GM21515 (cell line): ENCODE measurements around the gene SERP2.
"Not testable (repeated sequence)": the region's sequence is repeated elsewhere in the genome, so short reads cannot be mapped to it uniquely, and the experiment has no call there.

Experiments used
- ATAC-seq: cut with Tn5 transposase; IDR thresholded peaks from one replicate; pipeline ENCODE4 v1.9.1; 2021; ENCODE audit not compliant: unreplicated experiment

SERP2 gene

GRCh38 chr13:44373601-44374347 is at the start of gene SERP2:
Gene SERP2 (plus strand): TSS chr13:44373824. CDS start chr13:44374026, 202 bp downstream.
- ATAC-seq, result no peak

GRCh38 chr13:44326961-44327360 is 46.7 kb upstream of the SERP2 start:
- no peak for ATAC-seq

- not testable (repeated sequence) for ATAC-seq
Measured at GRCh38 chr13:44329041-44329440, 44.6 kb upstream of the SERP2 start.

- no peak for ATAC-seq
Measured at GRCh38 chr13:44329909-44330545, 43.6 kb upstream of the SERP2 start.

GRCh38 chr13:44331446-44331845 is 42.2 kb upstream of the SERP2 start:
- no peak for ATAC-seq

- ATAC-seq, result no peak
Measured at GRCh38 chr13:44331912-44332851, 41.4 kb upstream of the SERP2 start.

- no peak for ATAC-seq
Measured at GRCh38 chr13:44333950-44334655, 39.5 kb upstream of the SERP2 start.

- no peak for ATAC-seq
Measured at GRCh38 chr13:44334751-44335150, 38.9 kb upstream of the SERP2 start.

- ATAC-seq, result no peak
Measured at GRCh38 chr13:44336934-44337333, 36.7 kb upstream of the SERP2 start.

- no peak for ATAC-seq
Measured at GRCh38 chr13:44337581-44337980, 36.0 kb upstream of the SERP2 start.

- no peak for ATAC-seq
Measured at GRCh38 chr13:44340508-44340907, 33.1 kb upstream of the SERP2 start.

- no peak for ATAC-seq
Measured at GRCh38 chr13:44342741-44343140, 30.9 kb upstream of the SERP2 start.

- no peak for ATAC-seq
Measured at GRCh38 chr13:44346534-44346933, 27.1 kb upstream of the SERP2 start.

GRCh38 chr13:44347301-44347700 is 26.3 kb upstream of the SERP2 start:
- ATAC-seq, result no peak

- ATAC-seq, result no peak
Measured at GRCh38 chr13:44347949-44348348, 25.7 kb upstream of the SERP2 start.

GRCh38 chr13:44350775-44351504 is 22.7 kb upstream of the SERP2 start:
- no peak for ATAC-seq

GRCh38 chr13:44351505-44351854 is 22.1 kb upstream of the SERP2 start:
- no peak for ATAC-seq

GRCh38 chr13:44352202-44352601 is 21.4 kb upstream of the SERP2 start:
- no peak for ATAC-seq

- ATAC-seq, result no peak
Measured at GRCh38 chr13:44352671-44353070, 21.0 kb upstream of the SERP2 start.

GRCh38 chr13:44354331-44354730 is 19.3 kb upstream of the SERP2 start:
- no peak for ATAC-seq
